GM18909 (cell line): ENCODE measurements around the gene RBSN.

Experiments
- ATAC-seq: cut with Tn5 transposase; IDR thresholded peaks from one replicate; pipeline ENCODE4 v1.9.1; 2021; ENCODE audit warnings: mild to moderate bottlenecking; ENCODE audit not compliant: unreplicated experiment, poor library complexity

RBSN gene

DNA sequence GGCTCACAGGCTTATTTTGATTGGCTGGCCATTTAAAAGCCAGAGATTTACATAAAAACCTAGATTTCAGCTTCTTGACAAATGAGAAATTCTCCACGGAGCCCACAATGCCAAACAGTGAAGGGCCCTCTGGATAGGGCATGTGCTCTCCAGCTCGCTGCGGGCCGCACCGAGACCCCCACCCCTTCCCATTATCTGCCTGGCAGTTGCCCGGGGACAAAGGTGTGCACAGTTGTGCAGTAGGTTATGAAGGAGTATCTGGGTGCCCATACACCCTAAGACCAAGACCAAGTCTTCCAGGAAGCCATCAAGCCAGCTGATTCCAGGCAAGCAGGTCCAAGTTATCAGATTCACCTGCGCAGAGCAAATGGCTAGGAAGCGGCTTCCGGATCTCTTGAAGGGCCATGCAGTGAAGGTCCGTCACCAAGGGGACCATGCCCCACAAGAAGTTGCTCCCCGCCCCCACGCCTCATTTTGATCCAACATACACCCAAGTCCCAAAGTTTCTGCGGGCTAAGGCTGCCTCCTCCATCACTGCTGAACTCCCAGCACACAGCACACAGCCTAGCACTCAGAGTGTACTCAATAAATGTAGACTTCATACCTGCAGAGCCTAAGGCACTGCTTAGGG is 35.2 kb downstream of the RBSN start:
- no peak for ATAC-seq

DNA sequence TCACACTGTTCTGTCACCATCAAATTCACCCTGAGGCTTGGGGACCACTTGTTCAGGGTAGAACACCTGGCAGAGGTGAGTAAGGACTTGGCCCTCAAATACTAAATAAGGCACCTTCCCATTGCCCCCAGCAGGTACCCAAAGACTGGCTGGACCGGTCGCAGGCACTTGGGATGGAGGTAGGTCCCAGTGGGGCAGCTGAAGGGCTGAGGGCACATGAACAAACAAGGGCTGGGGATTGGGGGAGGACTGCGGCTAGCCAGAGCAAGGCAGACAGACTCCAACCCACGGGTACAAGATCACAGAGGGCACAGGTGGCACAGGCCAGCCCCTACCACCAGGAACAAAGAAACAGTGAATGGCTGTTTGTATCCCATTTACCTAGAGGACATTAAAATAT is 35.7 kb downstream of the RBSN start:
- no peak for ATAC-seq

DNA sequence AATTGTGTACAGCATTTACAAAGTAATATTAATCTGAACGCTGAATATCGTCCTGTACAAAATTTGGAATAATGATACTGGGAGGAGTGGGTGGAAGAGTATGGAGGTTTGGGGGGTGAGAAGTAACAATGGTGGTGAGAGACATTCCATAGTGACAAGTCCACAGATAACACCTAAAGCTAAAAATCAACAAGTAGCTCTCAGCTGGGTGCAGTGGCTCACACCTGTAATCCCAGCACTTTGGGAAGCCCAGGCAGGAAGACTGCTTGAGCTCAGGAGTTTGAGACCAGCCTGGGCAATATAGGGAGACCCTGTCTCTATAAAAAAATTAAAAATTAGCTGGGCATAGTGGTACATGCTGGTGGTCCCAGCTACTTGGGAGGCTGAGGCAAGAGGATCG is 38.9 kb downstream of the RBSN start:
- ATAC-seq = no peak

DNA sequence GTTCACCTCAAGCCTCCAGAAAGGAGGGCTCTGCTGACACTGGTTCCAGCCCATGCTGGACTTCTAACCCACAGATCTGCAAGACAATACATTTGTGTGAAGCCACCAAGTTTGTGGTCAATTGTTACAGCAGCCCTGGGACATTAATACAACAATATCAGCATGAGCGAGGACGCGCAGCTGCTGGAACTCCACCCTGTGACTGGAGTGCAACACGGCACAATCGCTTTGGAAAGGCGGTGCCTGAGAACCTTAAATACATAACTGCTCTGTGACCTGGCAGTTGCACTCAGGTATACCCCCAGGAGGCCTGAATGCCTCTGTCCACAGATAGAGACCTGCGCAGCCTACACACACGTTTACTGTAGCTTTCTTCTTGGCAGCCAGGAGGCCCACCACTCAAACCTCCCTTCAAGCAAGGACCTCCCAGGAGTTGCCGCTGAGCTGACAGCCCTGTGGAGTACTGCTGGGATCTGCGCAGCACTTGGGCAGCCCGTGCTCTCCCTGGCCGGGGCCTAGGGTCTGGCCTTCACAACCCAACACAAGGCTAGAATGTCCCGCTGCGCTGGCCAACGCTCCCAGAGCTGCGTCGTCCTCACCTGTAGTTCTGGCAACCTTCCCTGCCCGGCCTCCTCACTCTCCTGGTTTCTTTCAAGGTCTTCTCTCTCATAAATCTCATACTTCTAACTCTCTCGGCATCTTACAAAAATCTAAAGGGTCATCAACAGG is 42.1 kb downstream of the RBSN start:
- ATAC-seq = no peak

DNA sequence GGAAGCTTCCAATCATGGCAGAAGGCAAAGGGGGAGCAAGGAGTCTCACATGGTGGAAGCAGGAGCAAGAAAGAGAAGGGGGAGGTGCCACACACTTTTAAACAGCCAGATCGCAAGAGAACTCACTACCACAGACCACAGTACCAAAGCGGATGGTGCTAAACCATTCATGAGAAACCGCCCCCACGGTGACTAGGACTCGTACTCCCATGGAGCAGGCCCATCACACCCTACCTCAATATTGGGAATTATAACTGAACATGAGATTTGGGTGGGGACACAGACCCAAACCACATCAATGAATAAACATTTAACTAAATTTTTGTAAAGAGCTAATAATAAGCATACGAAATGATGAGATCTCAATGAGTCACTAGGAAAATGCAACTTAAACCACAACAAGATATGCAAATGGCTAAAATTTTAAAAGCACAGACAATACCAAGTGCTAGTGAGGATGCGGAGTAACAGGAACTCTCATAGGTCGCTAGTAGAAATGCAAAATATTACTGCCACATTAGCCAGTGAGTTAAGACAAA is 43.9 kb downstream of the RBSN start:
- peak; percentile 50 for ATAC-seq

DNA sequence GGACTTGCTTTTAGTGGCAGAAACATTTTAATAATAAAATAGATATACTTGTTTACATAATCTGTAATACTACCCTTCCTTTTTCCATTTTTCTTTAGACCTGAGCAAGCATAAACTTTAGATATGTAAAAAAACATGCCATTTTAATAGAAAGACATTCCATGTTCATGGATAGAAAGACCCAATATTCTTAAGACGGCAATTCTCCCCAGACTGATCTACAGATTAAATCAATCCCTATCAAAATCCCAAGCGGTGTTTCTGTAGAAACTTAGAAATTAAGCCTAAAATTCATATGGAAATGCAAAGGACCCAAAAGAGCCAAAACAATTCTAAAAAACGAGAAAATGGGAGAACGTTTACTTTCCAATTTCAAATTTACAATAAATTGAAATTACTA is 45.4 kb downstream of the RBSN start:
- no peak for ATAC-seq

DNA sequence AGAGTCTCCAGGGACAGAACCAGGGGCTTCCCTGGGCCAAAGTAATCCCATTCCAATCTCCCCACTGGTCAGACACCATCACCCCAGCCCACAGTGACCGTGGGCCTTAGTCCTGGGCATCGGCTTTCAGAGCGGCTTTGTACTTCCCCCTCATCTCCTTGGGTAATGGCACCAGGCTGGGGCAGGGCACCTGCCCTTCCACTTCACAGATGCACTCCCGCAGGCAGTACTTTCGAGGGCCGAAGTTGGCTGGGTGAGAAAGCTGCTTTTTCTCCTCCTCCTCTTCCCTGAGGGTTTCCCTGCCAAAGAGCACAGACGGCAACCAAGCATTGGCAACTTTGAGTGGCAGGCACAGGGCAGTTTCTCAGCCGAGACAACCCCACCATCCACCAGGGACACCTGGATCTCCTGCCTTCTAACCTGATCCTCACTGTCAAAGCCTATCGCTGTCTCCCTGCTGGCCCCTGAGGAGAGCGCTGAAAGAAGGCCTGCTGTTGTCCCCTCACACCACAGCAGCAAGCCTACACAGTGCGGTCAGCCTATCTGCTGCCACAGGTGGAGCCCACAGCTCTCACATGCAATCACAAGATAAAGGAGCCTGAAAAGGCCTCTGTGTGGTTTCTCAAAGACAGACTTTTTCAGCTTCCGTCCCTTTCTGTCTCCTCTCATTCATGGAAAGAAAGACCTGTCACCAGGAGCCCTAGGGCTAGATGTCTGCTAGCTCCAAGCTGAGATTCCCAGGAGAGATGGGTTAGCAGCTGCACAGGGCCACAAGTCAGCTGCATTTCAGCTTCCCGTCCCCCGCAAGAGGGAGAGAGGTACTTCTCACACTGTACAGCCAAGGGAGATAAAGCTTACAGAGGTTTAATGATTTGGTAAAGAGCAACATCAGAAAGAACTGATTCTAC is 46.4 kb downstream of the RBSN start:
- ATAC-seq = no peak

DNA sequence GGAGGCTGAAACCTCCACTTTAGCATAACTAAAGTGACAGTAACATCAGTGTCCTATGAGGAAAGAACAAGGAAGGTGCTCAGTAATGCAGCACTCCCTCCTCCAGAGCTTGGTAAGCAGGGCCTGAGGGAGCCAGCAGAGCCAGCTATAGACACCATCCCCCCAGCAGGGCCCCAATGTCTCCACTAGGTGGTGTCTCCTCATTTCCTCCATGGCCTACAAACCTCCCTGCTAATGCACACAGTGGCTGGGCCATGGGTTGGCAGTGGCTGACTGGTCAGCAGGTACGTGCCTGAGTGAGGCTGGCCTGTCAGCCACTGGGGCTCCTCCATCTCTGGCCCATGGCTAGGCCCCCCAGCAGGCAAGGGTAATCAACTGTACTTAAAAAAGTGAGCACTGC is 47.4 kb downstream of the RBSN start:
- peak; percentile 55 for ATAC-seq

DNA sequence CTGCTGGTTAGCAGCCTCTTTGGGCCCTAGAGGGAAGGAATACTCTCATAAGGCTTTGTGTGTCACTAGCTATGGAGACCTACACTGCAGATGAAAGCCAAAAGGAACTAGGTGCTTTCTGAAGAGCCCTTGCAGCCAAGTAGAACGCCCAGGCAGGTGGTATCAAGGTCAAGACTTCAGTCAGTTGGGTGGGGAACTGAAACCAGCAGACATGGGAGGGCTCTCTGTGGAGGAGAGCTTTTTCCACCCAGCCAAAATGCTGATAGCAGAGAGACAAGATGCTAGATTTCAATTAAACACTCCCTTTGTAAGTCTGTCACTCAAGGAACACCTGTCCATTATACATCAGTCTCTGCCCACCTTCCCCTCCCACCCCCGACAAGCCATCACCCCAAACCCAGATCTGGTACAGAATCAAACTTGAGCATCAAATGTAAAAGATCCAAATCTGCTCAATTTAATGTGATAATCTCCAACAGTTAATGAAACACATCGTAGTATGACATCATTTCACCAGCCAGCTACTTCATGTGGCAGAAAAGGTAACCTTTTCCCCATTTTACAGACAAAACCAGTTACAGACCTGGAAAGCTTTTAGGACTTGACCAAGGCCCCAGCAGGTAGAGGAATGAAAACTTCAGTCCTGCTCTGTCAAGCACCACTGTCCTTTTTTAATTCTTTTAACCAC is 48.4 kb downstream of the RBSN start:
- peak; percentile 87 for ATAC-seq

DNA sequence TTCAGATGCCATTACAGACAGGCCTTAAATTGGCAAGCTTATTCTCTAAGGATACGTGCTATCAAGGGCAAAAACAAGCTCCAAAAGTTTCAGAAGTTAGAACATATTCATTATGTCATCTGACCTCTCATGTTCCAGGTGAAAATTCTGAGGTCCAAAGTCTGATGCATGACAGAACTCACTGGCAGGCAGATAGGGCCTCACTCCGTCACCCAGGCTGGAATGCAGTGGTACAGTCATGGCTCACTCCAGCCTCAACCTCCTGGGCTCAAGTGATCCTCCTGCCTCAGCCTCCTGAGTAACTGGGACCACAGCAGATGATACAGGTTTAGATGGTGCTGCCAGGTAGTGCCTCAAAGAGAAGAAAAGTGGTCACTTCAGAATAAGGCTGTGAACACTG is 49.4 kb downstream of the RBSN start:
- ATAC-seq = no peak

DNA sequence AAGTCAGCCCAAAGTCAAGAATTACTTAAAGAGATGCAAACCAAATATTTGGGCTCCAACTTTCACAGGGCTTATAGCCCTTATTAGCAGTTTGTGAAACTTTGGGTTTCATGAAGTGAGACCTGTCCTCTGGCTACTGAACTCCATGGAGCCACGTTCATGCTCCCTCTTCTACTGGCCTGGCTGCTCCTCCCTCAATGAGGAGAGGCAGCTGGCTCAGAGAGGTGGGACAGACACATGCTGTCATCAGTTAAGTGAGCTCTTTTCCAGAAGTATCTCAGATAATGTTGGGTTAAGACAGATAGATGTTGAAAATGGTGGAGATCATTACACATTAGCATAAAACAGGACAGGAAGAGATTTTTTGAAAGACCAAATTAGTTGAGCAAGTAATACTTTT is 53.3 kb downstream of the RBSN start:
- no peak for ATAC-seq

DNA sequence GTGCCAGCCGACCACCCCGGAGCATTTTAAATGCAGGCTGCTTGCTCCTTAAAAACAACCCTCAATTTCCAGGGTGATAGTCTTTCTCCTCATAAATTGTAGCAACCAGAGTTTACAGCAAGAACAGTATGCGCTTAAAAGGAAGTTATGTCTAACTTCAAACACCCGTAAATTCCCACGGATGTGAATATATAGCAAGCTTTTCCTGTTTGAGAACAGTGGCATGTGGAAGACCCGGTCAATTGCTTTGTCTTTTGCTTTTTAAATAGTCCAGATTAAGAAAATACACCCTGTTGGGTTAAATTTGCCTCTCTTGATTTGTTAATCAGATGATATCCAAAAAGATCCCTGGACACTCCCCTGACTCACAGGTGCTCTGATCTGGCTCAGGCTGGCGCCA is 54.6 kb downstream of the RBSN start:
- no peak for ATAC-seq

DNA sequence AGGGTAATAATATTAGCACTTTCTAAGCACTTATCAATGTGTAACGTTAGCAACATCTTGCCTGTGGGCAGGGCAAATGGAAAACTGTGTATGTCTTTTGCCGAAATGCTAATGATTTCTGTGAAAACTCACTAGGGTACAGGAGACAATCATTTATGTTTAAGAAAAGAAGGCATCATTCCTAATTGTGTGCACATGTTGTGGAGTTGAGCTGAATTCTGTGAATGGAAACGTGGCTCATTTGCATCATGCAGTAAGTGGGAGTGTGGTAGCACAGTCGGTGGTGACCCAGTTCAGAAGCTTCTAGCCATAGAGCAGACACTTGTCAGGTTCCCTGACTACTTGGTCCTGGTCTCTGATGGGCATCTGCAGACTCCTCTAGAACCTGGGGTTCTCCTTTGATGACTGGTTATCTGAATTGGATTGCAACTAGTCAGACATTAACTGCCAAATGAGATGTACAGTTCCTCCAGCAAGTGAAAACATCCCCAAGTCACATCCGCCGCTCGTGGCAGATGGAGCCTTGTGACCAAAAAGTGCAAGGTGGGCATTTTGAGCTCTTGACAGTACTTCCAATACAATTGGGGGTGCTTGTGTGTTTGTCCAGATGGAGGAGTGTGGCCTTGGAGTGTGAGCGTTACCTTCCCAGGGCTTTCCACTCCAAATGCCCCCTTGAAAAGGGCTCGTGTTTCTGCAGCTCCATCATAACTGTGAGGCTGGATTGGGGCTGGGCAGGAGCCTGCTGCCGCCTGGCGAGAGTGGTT is 55.4 kb downstream of the RBSN start:
- ATAC-seq = no peak

DNA sequence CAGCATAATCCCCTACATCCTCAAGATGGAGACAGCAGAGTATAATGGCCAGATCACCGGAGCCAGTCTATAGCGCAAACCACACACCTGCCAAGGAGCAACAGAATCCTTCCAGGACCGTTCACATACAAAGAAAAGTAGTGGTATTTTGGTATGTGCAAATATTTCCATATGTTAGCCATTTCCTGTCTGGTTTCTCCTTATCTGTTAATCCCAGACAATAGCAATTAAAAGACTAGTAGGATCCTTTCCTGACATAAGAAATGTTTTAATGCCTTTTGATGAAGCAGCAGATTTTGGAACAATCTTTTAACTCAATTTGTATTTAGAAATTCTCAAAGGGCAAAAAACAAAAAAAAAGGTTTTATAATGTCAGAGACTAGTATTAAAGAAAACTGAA is 56.0 kb downstream of the RBSN start:
- no peak for ATAC-seq

DNA sequence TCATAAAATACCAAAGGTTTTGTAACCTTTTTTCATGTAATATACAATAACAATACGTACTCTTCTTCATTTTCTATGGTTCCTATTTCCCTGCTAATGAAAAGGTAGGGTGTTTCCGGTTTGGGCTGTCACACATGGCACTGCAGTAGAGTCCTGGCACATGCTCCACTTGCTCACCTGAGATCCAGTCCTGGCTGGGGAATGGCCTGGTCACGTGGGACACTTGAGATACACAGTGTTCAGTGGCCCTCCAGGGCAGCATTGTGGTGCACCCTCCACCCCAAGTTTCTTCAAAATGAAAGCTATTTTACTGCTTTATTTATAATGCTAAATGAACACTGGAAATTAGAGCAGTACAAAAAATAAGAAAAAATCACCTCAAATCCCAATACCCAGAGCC is 57.0 kb downstream of the RBSN start:
- ATAC-seq = no peak

DNA sequence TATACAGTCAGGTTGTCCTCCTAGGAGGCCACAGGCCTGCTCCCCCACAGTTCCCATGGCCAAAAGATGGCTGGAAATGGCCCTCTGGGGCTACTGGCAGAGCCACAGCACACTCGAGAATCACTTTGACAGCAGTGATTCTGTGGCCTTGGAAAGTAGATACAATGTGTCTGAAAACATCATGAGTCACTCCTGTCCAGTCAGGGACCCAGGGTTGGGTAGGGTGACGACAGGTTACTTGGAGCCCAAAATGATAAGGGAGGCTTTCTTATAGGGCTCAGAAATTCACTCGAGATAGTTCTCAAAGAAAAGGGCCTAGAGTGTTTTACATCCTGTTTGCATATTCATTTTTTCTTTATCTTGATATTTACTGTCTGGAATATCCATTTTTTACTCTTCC is 58.1 kb downstream of the RBSN start:
- no peak for ATAC-seq

DNA sequence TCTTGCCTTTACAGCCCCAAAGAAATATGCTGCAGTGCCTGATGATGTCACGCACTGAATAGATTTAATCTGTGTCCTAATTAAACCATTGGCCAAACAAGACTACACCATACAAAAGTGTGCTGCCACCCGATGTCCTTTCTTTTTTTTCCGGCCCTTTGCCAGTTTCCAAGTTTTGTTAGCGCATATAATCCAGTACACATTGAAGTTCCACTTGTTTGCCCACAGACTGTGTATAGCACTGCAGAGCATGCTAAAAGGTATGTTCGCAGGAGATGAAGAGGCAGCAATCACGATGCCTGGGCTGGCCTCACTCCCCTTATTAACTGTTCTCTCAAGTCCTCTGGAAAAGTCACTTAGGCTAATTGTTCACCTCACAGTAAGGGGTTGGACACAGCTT is 60.6 kb downstream of the RBSN start:
- no peak for ATAC-seq

DNA sequence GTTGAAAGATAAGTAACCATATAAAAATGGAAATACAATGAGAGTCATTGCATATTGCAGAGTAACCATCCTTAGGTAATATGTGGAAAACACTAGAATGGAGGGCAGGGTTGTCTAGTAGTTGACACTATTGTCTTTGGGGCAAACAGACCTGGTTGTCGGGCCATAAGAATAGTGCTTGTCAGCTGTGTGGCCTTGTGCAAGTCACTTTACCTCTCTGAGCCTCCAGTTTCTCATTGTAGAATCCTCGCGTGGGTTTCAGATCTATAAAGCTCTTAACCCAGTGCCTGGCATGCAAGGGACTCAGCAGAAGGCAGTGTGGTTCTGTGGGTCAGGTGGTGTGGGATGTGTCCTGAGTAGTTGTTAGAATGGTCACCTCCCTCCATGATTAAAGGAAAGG is 65.8 kb downstream of the RBSN start:
- ATAC-seq = no peak

DNA sequence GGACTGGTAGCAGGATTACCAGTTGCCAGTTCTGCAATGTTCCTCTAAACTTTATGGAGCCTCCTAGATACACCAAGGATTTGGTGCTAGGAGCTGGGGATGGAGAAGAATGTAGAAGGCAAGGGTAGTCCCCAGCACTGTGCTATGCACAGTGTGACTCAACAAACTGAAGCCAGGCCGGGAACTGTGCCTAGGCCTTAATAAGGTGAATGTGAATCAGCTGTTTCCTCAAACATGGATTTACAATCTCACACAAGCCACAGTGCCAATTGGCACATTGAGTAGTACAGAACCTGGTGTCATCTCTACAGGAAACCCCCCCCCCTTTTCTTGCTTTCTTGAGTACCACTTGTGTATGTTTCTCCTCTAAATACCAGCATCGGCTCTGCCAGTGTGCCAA is 66.3 kb downstream of the RBSN start:
- ATAC-seq = no peak

DNA sequence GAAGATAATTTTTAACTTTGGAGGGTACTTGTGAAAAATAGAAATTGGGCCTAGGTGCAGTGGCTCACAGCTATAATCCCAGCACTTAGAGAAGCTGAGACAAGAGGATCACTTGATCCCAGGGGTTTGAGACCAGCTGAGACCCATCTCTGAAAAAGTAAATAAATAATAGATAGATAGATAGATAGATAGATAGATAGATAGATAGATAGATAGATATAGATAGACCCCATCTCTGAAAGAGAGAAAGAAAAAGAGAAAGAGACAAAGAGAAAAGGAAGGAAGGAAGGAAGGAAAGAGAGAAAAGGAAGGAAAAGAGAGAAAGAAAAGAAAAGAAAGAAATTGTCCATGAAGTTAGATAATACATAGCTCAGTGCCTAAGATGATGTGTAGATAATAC is 69.3 kb downstream of the RBSN start:
- no peak for ATAC-seq
